GM19455 (cell line): ENCODE measurements around the gene PITPNC1.
A peak's percentile ranks its signal among the peaks of the same experiment; 100 is the strongest.
"Not testable (repeated sequence)": the region's sequence is repeated elsewhere in the genome, so short reads cannot be mapped to it uniquely, and the experiment has no call there.

Experiments
- ATAC-seq: cut with Tn5 transposase; IDR thresholded peaks from one replicate; pipeline ENCODE4 v1.9.1; 2021; ENCODE audit not compliant: unreplicated experiment

PITPNC1 gene

DNA sequence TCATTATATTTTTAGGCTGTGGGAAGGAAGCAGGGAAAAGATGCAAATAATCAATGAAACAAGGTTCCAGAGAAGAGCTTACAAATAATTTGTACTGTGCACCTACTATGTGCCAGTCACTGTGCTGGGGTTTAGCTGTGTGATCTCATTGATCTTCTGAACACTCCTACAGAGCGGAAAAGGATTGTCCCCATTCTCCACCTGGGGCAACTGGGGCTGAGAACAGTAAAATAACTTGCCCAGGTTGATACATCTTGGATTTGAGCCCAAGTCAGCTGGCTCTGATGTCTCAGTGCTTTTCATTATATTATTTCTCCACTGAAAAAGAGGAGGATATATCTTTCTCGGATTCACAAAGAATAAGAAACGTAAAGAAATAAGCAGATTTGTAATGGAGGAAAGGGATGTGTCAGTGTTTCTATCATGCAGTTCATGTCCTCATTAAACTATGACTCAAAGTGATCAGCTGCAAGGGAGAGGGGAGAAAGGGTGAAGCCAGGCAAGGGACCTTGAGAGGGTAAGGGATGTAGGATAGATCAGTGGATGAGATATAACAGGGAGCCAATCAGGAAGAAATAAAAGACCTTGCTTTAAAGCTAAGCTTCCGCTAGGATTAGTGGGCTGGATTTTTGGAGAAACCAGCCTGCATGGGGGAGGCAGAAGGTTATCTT is 197.0 kb downstream of the PITPNC1 start:
- ATAC-seq, result no peak

- ATAC-seq, result no peak
Measured at GRCh38 chr17:67574658-67575293, 197.7 kb downstream of the PITPNC1 start.

GRCh38 chr17:67575325-67575724 is 198.2 kb downstream of the PITPNC1 start:
- no peak for ATAC-seq

- ATAC-seq, result no peak
Measured at GRCh38 chr17:67576471-67577115, 199.5 kb downstream of the PITPNC1 start.

- no peak for ATAC-seq
Measured at GRCh38 chr17:67577429-67578141, 200.5 kb downstream of the PITPNC1 start.

- ATAC-seq, result no peak
Measured at GRCh38 chr17:67578142-67578457, 201.0 kb downstream of the PITPNC1 start.

DNA sequence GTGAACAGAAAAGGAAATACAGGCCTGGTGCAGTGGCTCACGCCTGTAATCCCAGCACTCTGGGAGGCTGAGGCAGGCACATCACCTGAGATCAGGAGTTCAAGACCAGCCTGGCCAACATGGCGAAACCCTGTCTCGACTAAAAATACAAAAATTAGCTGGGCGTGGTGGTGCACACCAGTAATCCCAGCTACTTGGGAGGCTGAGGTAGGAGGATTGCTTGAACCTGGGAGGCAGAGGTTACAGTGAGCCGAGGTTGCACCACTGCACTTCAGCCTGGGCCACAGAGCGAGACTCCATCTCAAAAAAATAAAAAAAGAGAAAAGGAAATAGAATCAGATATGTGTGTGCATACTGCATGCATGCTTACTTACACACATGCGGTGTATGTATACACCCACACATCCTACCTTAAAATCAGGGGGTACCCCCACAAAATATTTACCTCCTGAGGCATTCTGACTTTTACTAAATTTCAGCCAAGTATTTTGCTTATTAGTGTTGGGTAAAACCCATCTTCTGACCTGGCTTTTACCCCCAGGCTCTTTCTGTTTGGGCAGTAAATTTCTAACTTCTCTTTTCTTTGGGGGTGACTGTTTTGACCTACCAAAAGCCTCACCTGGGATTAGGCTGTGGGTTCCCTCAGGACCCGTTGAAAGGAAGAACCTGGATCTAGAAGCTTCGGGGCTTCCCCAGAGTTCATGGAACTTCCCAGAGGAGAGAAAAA is 201.8 kb downstream of the PITPNC1 start:
- not testable (repeated sequence) for ATAC-seq

- no peak for ATAC-seq
Measured at GRCh38 chr17:67582673-67583081, 205.6 kb downstream of the PITPNC1 start.

GRCh38 chr17:67585077-67585602 is 208.1 kb downstream of the PITPNC1 start:
- ATAC-seq, result no peak

DNA sequence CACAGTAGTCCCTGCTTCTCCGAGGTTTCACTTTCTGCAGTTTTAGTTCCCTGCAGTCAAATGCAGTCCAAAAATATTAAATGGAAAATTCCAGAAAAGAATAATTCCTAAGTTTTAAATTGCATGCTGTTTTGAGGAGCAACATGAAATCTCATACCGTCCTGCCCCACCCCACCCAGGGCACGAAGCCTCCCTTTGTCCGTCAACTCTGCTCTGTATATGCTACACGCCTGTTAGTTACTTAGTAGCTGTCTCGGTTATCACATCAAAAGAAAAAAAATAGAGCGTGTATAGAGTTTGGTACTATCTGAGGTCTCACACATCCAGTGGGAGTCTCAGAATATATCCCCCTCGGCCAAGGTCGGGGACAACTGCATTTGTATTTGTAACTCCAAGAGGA is 211.2 kb downstream of the PITPNC1 start:
- ATAC-seq, result no peak

- ATAC-seq, result peak; percentile 48
Measured at GRCh38 chr17:67594115-67594880, 217.2 kb downstream of the PITPNC1 start.

DNA sequence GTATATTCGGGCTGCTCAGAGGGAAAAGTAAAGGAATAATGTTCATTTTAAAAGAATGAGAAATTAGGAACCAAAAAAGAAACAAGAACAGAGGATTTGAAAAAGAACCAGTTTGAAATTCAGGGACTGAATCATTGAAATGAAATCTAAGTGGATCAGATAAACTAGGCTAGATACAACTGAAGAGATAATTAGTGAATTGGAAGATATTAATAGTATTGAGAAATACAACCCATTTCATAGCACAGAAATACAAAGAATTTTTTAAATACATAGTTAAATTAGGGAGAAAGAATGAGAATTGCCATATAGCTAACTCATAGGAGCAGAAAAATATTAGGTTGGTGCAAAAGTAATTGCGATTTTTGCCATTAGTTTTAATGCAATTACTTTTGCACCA is 223.3 kb downstream of the PITPNC1 start:
- no peak for ATAC-seq

DNA sequence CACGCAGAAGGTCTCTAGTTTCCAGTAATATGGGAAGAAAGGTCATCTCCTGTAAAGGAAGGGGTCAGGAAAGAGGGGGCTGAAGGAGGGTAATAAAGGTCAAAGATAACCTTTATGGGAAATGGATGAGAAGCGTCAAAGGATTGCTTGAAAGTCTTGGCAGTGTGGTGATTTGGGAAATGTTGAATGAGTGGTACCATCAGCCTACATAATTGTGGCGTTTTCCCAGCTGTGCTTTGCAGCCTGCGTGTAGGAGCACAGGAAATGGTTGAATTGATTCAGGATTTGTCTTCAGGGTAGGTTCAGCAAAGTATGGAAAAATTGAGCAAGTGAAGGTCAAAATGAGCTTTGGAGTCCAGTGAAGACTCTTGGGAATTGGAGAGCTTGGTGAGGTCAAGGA is 224.8 kb downstream of the PITPNC1 start:
- ATAC-seq, result no peak

DNA sequence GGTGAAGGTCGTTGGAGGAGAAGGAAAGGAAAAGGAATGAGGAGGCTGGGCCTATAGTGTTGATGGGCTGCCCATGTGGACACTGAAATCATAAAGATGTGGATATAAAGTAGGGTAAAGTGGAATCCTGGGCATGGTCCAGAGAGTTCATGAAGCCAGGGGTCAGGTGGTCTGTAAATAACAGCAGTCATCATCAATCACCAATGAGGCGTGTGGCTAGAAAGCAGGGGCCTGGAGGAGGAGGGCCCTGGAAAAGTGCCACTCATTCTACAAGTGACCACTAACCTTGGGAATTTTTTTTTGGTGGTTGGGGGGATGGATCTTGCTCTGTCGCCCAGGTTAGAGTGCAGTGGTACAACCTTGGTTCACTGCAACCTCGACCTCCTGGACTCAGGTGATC is 225.4 kb downstream of the PITPNC1 start:
- ATAC-seq, result no peak

GRCh38 chr17:67602974-67603373 is 225.9 kb downstream of the PITPNC1 start:
- ATAC-seq, result no peak

GRCh38 chr17:67605256-67605912 is 228.3 kb downstream of the PITPNC1 start:
- no peak for ATAC-seq

GRCh38 chr17:67606471-67606870 is 229.4 kb downstream of the PITPNC1 start:
- ATAC-seq, result no peak

DNA sequence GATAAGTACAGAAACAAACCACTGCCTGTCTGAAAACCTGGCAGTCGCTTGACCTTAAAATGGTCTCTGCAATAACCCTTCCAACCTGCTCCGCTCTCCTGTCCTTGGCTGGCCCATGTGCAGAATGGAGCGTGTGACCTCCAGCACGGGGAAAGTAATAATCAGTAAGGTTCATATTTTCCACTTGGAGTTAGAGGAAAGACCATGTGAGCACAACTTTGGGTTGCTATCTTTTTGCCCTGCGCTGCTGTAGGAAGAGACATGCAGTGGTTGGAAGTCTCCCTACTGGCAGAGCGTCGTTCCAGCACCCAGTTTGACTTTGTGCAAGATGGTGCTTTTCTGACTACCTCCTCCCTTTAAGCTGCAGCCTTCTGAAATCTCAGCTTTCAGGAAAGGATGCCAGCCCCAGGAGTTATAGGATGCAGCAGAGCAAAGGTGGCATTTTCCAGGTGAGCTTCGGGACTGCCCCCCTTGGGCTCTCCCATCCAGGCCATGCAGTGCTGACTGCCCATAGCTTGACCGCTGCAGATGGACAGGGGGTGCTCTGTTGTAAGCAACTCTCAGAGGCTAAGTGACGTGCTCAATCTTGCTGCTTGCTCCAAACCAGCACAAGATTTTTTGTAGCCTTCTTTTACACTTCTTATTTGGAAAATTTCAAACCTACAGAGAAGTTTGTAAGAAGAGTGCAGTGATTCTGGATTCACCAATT is 230.0 kb downstream of the PITPNC1 start:
- no peak for ATAC-seq

DNA sequence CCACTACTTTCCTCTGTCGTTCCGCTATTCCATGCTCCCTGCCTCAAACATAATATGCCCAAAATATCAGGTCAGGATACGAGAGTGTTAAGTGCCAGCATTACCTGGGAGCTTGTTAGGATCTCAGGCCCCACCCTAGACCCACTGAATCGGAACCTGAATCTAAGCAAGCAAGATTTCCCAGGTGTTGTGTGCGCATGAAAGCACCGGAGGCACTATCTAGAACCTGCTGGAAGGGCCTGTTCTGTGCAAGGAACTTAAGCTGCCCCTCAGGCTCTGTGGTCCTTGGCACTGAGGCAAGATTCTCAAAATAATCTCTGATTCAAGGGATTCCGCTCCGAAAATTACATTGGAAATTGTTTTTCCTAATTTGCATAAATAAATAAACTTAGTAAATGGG is 233.0 kb downstream of the PITPNC1 start:
- no peak for ATAC-seq
